Mammary epithelial cell (primary cell): Measurements from ENCODE around the gene CDH4.

Source experiments
- CTCF ChIP-seq, 2 donors: IDR thresholded peaks in 1 of 2; conservative IDR thresholded peaks in 1 of 2; 2 replicates each; pipeline ENCODE4 v1.5.1; 2011 to 2012; ENCODE audit warnings: inconsistent platforms in 2 of 2, low read length in 2 of 2, mild to moderate bottlenecking in 2 of 2, control low read depth in 1 of 2, low read depth in 1 of 2; ENCODE audit not compliant: insufficient read depth in 1 of 2; ENCODE audit errors: extremely low read depth in 1 of 2
- EZH2 ChIP-seq: IDR thresholded peaks from 2 replicates; pipeline ENCODE4 v1.6.1; 2012; ENCODE audit warnings: low read length, inconsistent platforms, borderline replicate concordance

GRCh38 chr20:61668771-61669503 lies 416.9 kb downstream of the CDH4 start:
- TF ChIP-seq EZH2 (no peak), CTCF (conservative IDR thresholded peaks at IDR 0.05 in 1 of 2, IDR thresholded peaks at IDR 0.05 in 1 of 2; ENCODE audit: extremely low read depth in 1 of 2, insufficient read depth in 1 of 2, low read depth in 1 of 2, low read length in 2 of 2) (no peak)
